ENCODE results near the gene A4GNT.

A4GNT gene

DNA sequence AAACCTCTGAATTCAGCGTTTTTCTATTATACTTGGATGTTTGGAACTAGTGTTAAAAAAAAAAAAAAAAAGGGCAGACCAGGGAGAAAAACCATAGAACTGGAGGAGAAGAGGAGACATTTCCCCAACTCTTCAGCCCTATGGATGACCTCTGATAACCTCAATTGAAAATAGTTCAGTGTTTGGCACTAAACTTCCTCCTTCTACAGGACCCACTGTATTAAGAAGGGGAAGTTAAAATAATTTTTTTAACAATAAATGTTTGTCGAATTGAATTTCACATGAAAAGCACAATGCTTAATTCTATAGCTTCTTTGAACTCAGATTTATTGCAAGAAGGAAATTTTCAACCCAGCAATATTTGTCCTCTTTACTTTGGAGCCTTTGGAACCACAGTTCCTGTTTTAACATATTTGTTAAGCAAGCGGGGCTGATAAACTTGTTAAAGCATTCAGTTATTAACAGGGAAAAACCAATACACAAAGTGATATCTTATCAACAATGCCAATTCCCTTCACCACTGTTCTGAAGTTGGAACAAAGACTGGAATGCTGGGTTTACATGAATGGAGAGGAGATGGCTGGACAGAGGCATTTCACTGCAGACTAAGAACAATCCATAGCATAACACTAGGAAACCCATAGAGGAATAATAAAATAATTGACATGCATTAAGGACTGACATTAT lies 3.1 kb upstream of the A4GNT start:
- Histone ChIP-seq H3K36me3 (ENCODE audit: control insufficient read depth in 2 of 2, insufficient read depth in 1 of 2, low read length in 2 of 2) (no peaks in the 10 kb centered on the region), H3K27ac (ENCODE audit: extremely low read depth, low read depth, low read length) (no peak overlapping the region), H3K4me3 (ENCODE audit: low read depth, low read length) (no peak overlapping the region), H3K9me3 (ENCODE audit: control insufficient read depth, insufficient read depth, low read depth, low read length) (no peaks in the 10 kb centered on the region), H3K4me1 (ENCODE audit: control insufficient read depth, insufficient read depth, low read length) (no peaks in the 10 kb centered on the region)
- POLR2A ChIA-PET, result no interaction called here
- CTCF ChIA-PET, result no interaction called here
- TF ChIP-seq ZNF354C (tag by site-specific recombination; IDR thresholded peaks at IDR 0.05; ENCODE audit: borderline replicate concordance, low read depth), result no peak
- TF ChIP-seq ZNF133 (tag by site-specific recombination; IDR thresholded peaks at IDR 0.05), result no peak
- no peak for TF ChIP-seq ZNF830 (tag by site-specific recombination; IDR thresholded peaks at IDR 0.05; ENCODE audit: low read depth)

GRCh38 chr3:138127636-138128365 lies 4.4 kb downstream of the A4GNT start:
- H3K4me1 ChIP-seq (ENCODE audit: control insufficient read depth, insufficient read depth, low read length), result no peaks in the 10 kb centered on the region
- no peaks in the 10 kb centered on the region for H3K36me3 ChIP-seq (ENCODE audit: control insufficient read depth in 2 of 2, insufficient read depth in 1 of 2, low read length in 2 of 2)
- ChIA-PET POLR2A (no interaction called here), CTCF (interaction anchor here (0.7 kb wide), 1 partner anchor 75 kb away, joined by 3 read pairs; no protein-coding TSS in a partner anchor)
- no peak overlapping the region for H3K4me3 ChIP-seq (ENCODE audit: low read depth, low read length)
- H3K9me3 ChIP-seq (ENCODE audit: control insufficient read depth, insufficient read depth, low read depth, low read length), result no peaks in the 10 kb centered on the region
- TF ChIP-seq ZBTB11 (tag by site-specific recombination; conservative IDR thresholded peaks at IDR 0.05; ENCODE audit: low read depth) (no peak), HIC1 (tag by site-specific recombination; IDR thresholded peaks at IDR 0.05) (no peak), WT1 (tag by site-specific recombination; IDR thresholded peaks at IDR 0.05) (no peak), ZNF175 (tag by site-specific recombination; IDR thresholded peaks at IDR 0.05) (no peak)
- H3K27ac ChIP-seq (ENCODE audit: extremely low read depth, low read depth, low read length), result no peak overlapping the region

DNA sequence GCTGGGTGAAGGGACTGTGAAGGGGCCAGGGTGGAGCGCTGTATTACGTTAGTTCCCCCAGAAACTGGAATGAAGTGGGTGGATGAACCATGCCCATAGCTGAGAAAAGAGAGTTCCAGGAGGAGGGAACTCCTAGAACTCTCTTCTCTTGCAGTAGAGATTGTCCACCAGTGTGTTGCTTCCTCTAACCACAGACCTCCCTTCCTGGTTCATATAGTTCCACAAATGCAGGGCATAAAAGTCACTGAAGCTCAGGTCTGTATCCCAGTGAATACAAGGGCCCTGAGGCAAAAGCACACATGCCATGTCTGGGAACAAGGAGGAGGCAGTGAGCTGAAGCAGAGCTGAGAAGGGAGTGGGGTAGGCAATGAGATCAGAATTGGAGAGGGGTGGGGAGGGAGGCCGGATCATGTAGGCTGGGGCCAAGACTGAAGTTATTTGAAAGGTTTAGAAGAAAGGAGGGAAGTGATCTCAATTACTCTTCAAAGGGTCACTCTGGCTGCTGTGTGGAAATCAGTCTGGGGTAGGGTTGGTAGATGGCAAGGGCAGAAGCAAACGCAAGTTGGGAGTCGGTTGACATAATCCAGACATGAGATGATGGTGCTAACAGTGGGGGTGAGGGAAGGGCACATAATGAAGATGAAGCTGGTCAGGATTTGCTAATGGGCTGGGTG lies 6.5 kb downstream of the A4GNT start:
- Histone ChIP-seq H3K4me3 (ENCODE audit: low read depth, low read length) (no peak overlapping the region), H3K36me3 (ENCODE audit: control insufficient read depth in 2 of 2, insufficient read depth in 1 of 2, low read length in 2 of 2) (no peaks in the 10 kb centered on the region), H3K4me1 (ENCODE audit: control insufficient read depth, insufficient read depth, low read length) (no peaks in the 10 kb centered on the region), H3K9me3 (ENCODE audit: control insufficient read depth, insufficient read depth, low read depth, low read length) (no peaks in the 10 kb centered on the region), H3K27ac (ENCODE audit: extremely low read depth, low read depth, low read length) (no peak overlapping the region)
- CTCF ChIA-PET, result interaction anchor here (0.5 to 0.7 kb wide), 2 partner anchors 48 to 185 kb away, joined by 5 to 6 read pairs; no protein-coding TSS in a partner anchor
- POLR2A ChIA-PET, result interaction anchor here (1.2 kb wide), 1 partner anchor 10 kb away, joined by 5 read pairs; the partner anchor contains the start of gene DZIP1L
- TF ChIP-seq KLF17 (tag by site-specific recombination; IDR thresholded peaks at IDR 0.05) (peak; percentile 52; the same call in 1 of the 2 replicates), ZNF292 (tag by site-specific recombination; IDR thresholded peaks at IDR 0.05; ENCODE audit: borderline replicate concordance, low read depth) (no peak), ZNF416 (tag by site-specific recombination; IDR thresholded peaks at IDR 0.05) (no peak), ZNF791 (tag by site-specific recombination; IDR thresholded peaks at IDR 0.05) (no peak), ZFHX2 (tag by site-specific recombination; conservative IDR thresholded peaks at IDR 0.05) (peak; percentile 30; the same call in 1 of the 2 replicates), ZNF214 (tag by site-specific recombination; IDR thresholded peaks at IDR 0.05; ENCODE audit: borderline replicate concordance) (no peak), ZNF140 (tag by site-specific recombination; IDR thresholded peaks at IDR 0.05) (0 out of 2 replicates have a peak, but pooled peaks have one; percentile 7), BCL11A (tag by site-specific recombination; IDR thresholded peaks at IDR 0.05; ENCODE audit: low read depth) (no peak)
- TF ChIP-seq, protein P1, sequence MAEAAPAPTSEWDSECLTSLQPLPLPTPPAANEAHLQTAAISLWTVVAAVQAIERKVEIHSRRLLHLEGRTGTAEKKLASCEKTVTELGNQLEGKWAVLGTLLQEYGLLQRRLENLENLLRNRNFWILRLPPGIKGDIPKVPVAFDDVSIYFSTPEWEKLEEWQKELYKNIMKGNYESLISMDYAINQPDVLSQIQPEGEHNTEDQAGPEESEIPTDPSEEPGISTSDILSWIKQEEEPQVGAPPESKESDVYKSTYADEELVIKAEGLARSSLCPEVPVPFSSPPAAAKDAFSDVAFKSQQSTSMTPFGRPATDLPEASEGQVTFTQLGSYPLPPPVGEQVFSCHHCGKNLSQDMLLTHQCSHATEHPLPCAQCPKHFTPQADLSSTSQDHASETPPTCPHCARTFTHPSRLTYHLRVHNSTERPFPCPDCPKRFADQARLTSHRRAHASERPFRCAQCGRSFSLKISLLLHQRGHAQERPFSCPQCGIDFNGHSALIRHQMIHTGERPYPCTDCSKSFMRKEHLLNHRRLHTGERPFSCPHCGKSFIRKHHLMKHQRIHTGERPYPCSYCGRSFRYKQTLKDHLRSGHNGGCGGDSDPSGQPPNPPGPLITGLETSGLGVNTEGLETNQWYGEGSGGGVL (tag by site-specific recombination; IDR thresholded peaks at IDR 0.05), result peak; percentile 60
